HG03354 (cell line): ENCODE measurements around the gene ADARB2.

ENCODE experiments used
- ATAC-seq: cut with Tn5 transposase; IDR thresholded peaks from one replicate; pipeline ENCODE4 v1.9.1; 2021; ENCODE audit warnings: mild to moderate bottlenecking; ENCODE audit not compliant: unreplicated experiment, poor library complexity, severe bottlenecking

The ADARB2 gene

GRCh38 chr10:1578392-1579140 lies 158.8 kb downstream of the ADARB2 start:
- no peak for ATAC-seq

- no peak for ATAC-seq
These were observed 159.4 kb downstream of the ADARB2 start for GRCh38 chr10:1577945-1578344.

- ATAC-seq: no peak
These were observed 160.0 kb downstream of the ADARB2 start for GRCh38 chr10:1577373-1577770.

- ATAC-seq: no peak
These were observed 160.6 kb downstream of the ADARB2 start for GRCh38 chr10:1576467-1577372.

GRCh38 chr10:1575481-1576244 lies 161.7 kb downstream of the ADARB2 start:
- no peak for ATAC-seq

- no peak for ATAC-seq
These were observed 162.6 kb downstream of the ADARB2 start for GRCh38 chr10:1574719-1575118.

- ATAC-seq: no peak
These were observed 163.3 kb downstream of the ADARB2 start for GRCh38 chr10:1573981-1574380.

- ATAC-seq: no peak
These were observed 163.9 kb downstream of the ADARB2 start for GRCh38 chr10:1573334-1573969.

- no peak for ATAC-seq
These were observed 164.6 kb downstream of the ADARB2 start for GRCh38 chr10:1572519-1573333.

- no peak for ATAC-seq
These were observed 165.6 kb downstream of the ADARB2 start for GRCh38 chr10:1571587-1572237.

- no peak for ATAC-seq
These were observed 166.8 kb downstream of the ADARB2 start for GRCh38 chr10:1570416-1571051.

GRCh38 chr10:1569208-1569607 lies 168.1 kb downstream of the ADARB2 start:
- no peak for ATAC-seq

GRCh38 chr10:1567742-1568495 lies 169.4 kb downstream of the ADARB2 start:
- ATAC-seq: no peak

- no peak for ATAC-seq
These were observed 170.2 kb downstream of the ADARB2 start for GRCh38 chr10:1567152-1567551.

GRCh38 chr10:1564791-1565190 lies 172.5 kb downstream of the ADARB2 start:
- ATAC-seq: no peak

- no peak for ATAC-seq
These were observed 174.3 kb downstream of the ADARB2 start for GRCh38 chr10:1563028-1563427.

GRCh38 chr10:1561731-1562337 lies 175.5 kb downstream of the ADARB2 start:
- ATAC-seq: no peak
